MM.1S (cell line): ENCODE results near the gene SLC5A9.

ENCODE experiments used
- DNase-seq: peaks from one replicate; pipeline ENCODE4 v3.0.0-alpha.2; 2015
- H2AFZ ChIP-seq: fragments of 300-600 bp; sonication (generic); 2 replicates; pipeline ENCODE4 v1.6.0; 2016; ENCODE audit warnings: antibody characterized with exemption, low read length
- H3F3A ChIP-seq: fragments of 300-600 bp; sonication (generic); 2 replicates; pipeline ENCODE4 v1.6.1; 2016; ENCODE audit warnings: mild to moderate bottlenecking, antibody characterized with exemption, low read length, moderate library complexity, mixed read lengths; ENCODE audit not compliant: insufficient read depth
- H3K27ac ChIP-seq: fragments of 300-600 bp; sonication (generic); 2 replicates; pipeline ENCODE4 v1.5.1; 2016; ENCODE audit warnings: mild to moderate bottlenecking, low read length
- H3K27me3 ChIP-seq: fragments of 300-600 bp; sonication (generic); replicated peaks from 2 replicates; pipeline ENCODE4 v1.6.0; 2016; ENCODE audit warnings: low read length; ENCODE audit not compliant: insufficient read depth
- H3K36me3 ChIP-seq: fragments of 300-600 bp; sonication (generic); replicated peaks from 2 replicates; pipeline ENCODE4 v1.6.1; 2016; ENCODE audit warnings: mild to moderate bottlenecking, low read length, mixed read lengths; ENCODE audit not compliant: insufficient read depth
- H3K4me1 ChIP-seq: fragments of 300-600 bp; sonication (generic); 2 replicates; pipeline ENCODE4 v1.6.1; 2016; ENCODE audit warnings: low read length, mixed read lengths
- H3K4me2 ChIP-seq: fragments of 300-600 bp; sonication (generic); 2 replicates; pipeline ENCODE4 v1.6.0; 2016; ENCODE audit warnings: low read depth, low read length
- H3K4me3 ChIP-seq: fragments of 300-600 bp; sonication (generic); 2 replicates; pipeline ENCODE4 v1.5.1; 2016; ENCODE audit warnings: low read length, mixed read lengths
- H3K79me2 ChIP-seq: fragments of 300-600 bp; sonication (generic); 2 replicates; pipeline ENCODE4 v1.6.1; 2016; ENCODE audit warnings: mixed run types, low read length, mixed read lengths
- H3K9ac ChIP-seq: fragments of 300-600 bp; sonication (generic); 2 replicates; pipeline ENCODE4 v1.6.1; 2016; ENCODE audit warnings: low read length, mixed read lengths
- H3K9me2 ChIP-seq: fragments of 300-600 bp; sonication (generic); replicated peaks from 2 replicates; pipeline ENCODE4 v1.6.1; 2016; ENCODE audit warnings: mild to moderate bottlenecking, low read length, mixed read lengths; ENCODE audit not compliant: insufficient read depth
- H3K9me3 ChIP-seq: fragments of 300-600 bp; sonication (generic); replicated peaks from 2 replicates; pipeline ENCODE4 v1.6.1; 2016; ENCODE audit warnings: mild to moderate bottlenecking, low read length, mixed read lengths; ENCODE audit not compliant: insufficient read depth
- H4K20me1 ChIP-seq: fragments of 300-600 bp; sonication (generic); 2 replicates; pipeline ENCODE4 v1.6.1; 2016; ENCODE audit warnings: mild to moderate bottlenecking, low read length, moderate library complexity, mixed read lengths; ENCODE audit not compliant: insufficient read depth
- CTCF ChIP-seq: fragments of 300-600 bp; sonication (generic); IDR thresholded peaks from 2 replicates; pipeline ENCODE4 v1.5.1; 2016; ENCODE audit warnings: antibody characterized with exemption, low read length, mixed read lengths
- EZH2 ChIP-seq: fragments of 300-600 bp; sonication (generic); optimal IDR thresholded peaks from 2 replicates; pipeline ENCODE3; 2017; ENCODE audit warnings: low read depth, mild to moderate bottlenecking, antibody characterized with exemption, low read length, mixed read lengths
- EZH2phosphoT487 ChIP-seq: fragments of 300-600 bp; sonication (generic); IDR thresholded peaks from 2 replicates; pipeline ENCODE4 v1.6.1; 2018; ENCODE audit warnings: antibody characterized with exemption, low read length

SLC5A9 gene

GRCh38 chr1:48216941-48217340, 5.6 kb upstream of the SLC5A9 start:
- Histone ChIP-seq H3K4me1 (no peaks in the 10 kb centered on the region), H2AFZ (no peak overlapping the region), H3K27ac (no peak overlapping the region), H3K9me3 (no peaks in the 10 kb centered on the region), H3K79me2 (no peaks in the 10 kb centered on the region), H3K4me2 (no peak overlapping the region), H3K27me3 (no peaks in the 10 kb centered on the region), H4K20me1 (no peaks in the 10 kb centered on the region), H3K9me2 (no peaks in the 10 kb centered on the region), H3K9ac (no peak overlapping the region), H3K36me3 (no peaks in the 10 kb centered on the region), H3K4me3 (no peak overlapping the region), H3F3A (no peaks in the 10 kb centered on the region)
- no peak for TF ChIP-seq EZH2
- TF ChIP-seq EZH2phosphoT487: no peak
- no peak for TF ChIP-seq CTCF
- DNase-seq: no peak

- TF ChIP-seq EZH2phosphoT487 (no peak), CTCF (no peak), EZH2 (no peak)
- H3K9ac ChIP-seq: no peak overlapping the region
- H3F3A ChIP-seq: no peaks in the 10 kb centered on the region
- H3K36me3 ChIP-seq: no peaks in the 10 kb centered on the region
- no peaks in the 10 kb centered on the region for H3K79me2 ChIP-seq
- no peaks in the 10 kb centered on the region for H4K20me1 ChIP-seq
- H3K9me2 ChIP-seq: no peaks in the 10 kb centered on the region
- DNase-seq: no peak
- no peak overlapping the region for H2AFZ ChIP-seq
- H3K27me3 ChIP-seq: no peaks in the 10 kb centered on the region
- H3K9me3 ChIP-seq: no peaks in the 10 kb centered on the region
- H3K4me1 ChIP-seq: no peaks in the 10 kb centered on the region
- no peak overlapping the region for H3K27ac ChIP-seq
- H3K4me2 ChIP-seq: no peak overlapping the region
- H3K4me3 ChIP-seq: no peak overlapping the region
Observed at GRCh38 chr1:48217856-48218255, 4.7 kb upstream of the SLC5A9 start.

- Histone ChIP-seq H3K9me3 (no peaks in the 10 kb centered on the region), H3K79me2 (no peaks in the 10 kb centered on the region), H3K4me3 (no peak overlapping the region), H4K20me1 (no peaks in the 10 kb centered on the region), H3K4me1 (no peaks in the 10 kb centered on the region), H3F3A (no peaks in the 10 kb centered on the region), H3K4me2 (no peak overlapping the region), H3K27ac (no peak overlapping the region), H3K36me3 (no peaks in the 10 kb centered on the region), H3K9ac (no peak overlapping the region), H3K9me2 (no peaks in the 10 kb centered on the region), H2AFZ (no peak overlapping the region), H3K27me3 (no peaks in the 10 kb centered on the region)
- TF ChIP-seq EZH2: no peak
- no peak for TF ChIP-seq CTCF
- DNase-seq: no peak
Observed at GRCh38 chr1:48219803-48220202, 2.7 kb upstream of the SLC5A9 start.

GRCh38 chr1:48221122-48221521, 1.4 kb upstream of the SLC5A9 start:
- Histone ChIP-seq H3K36me3 (no peaks in the 10 kb centered on the region), H3K9me3 (no peaks in the 10 kb centered on the region), H3K9me2 (no peaks in the 10 kb centered on the region), H4K20me1 (no peaks in the 10 kb centered on the region), H3K9ac (no peak overlapping the region), H3F3A (no peaks in the 10 kb centered on the region), H3K27ac (no peak overlapping the region), H2AFZ (no peak overlapping the region), H3K27me3 (no peaks in the 10 kb centered on the region), H3K4me3 (no peak overlapping the region), H3K4me1 (no peaks in the 10 kb centered on the region), H3K79me2 (no peaks in the 10 kb centered on the region), H3K4me2 (no peak overlapping the region)
- no peak for TF ChIP-seq EZH2
- TF ChIP-seq CTCF: no peak
- no peak for TF ChIP-seq EZH2phosphoT487
- no peak for DNase-seq
